A204.1 (cell line): ENCODE results near the gene LPO.

ENCODE experiments used
- FAIRE-seq: peaks from 2 replicates; lab custom pipeline; 2012; peaks lifted over from hg19 to GRCh38; lab: Jason Lieb, UNC

Gene LPO

GRCh38 chr17:58263773-58264172 is 25.4 kb downstream of the LPO start:
- FAIRE-seq, result no peak

- FAIRE-seq, result no peak
These were observed 26.2 kb downstream of the LPO start for GRCh38 chr17:58264407-58265103.

- FAIRE-seq, result no peak
These were observed 26.9 kb downstream of the LPO start for GRCh38 chr17:58265271-58265670.

- FAIRE-seq, result no peak
These were observed 27.8 kb downstream of the LPO start for GRCh38 chr17:58265902-58266875.

- no peak for FAIRE-seq
These were observed 29.3 kb downstream of the LPO start for GRCh38 chr17:58267347-58268324.

- no peak for FAIRE-seq
These were observed 29.9 kb downstream of the LPO start for GRCh38 chr17:58268326-58268725.

- no peak for FAIRE-seq
These were observed 30.6 kb downstream of the LPO start for GRCh38 chr17:58268774-58269556.

GRCh38 chr17:58269557-58270291 is 31.3 kb downstream of the LPO start:
- FAIRE-seq, result no peak

GRCh38 chr17:58270476-58271215 is 32.3 kb downstream of the LPO start:
- FAIRE-seq, result no peak

GRCh38 chr17:58271216-58271931 is 33.0 kb downstream of the LPO start:
- FAIRE-seq, result no peak

- FAIRE-seq, result no peak
These were observed 34.2 kb downstream of the LPO start for GRCh38 chr17:58272367-58273280.

GRCh38 chr17:58273453-58274104 is 35.2 kb downstream of the LPO start:
- FAIRE-seq, result no peak

- no peak for FAIRE-seq
These were observed 37.0 kb downstream of the LPO start for GRCh38 chr17:58275417-58275816.

- no peak for FAIRE-seq
These were observed 38.0 kb downstream of the LPO start for GRCh38 chr17:58276423-58276822.

- no peak for FAIRE-seq
These were observed 38.9 kb downstream of the LPO start for GRCh38 chr17:58277107-58277801.

GRCh38 chr17:58277802-58278595 is 39.6 kb downstream of the LPO start:
- FAIRE-seq, result no peak
